Endodermal cell (in vitro differentiated cells): ENCODE data around the gene PIK3CA. TPM values are rescaled to one million over a fixed set of nuclear protein-coding genes. Genes with fewer than 3 reads are reported as not detected.

Source experiments
- DNase-seq: peaks from one replicate; pipeline ENCODE4 v3.0.0-alpha.2; 2017
- H3K27ac ChIP-seq: 2 replicates; pipeline ENCODE4 v1.5.1; 2013; ENCODE audit warnings: mild to moderate bottlenecking, low read depth, low read length, moderate library complexity
- H3K27me3 ChIP-seq: 2 replicates; pipeline ENCODE4 v1.6.1; 2013; ENCODE audit warnings: mild to moderate bottlenecking, low read length, moderate library complexity; ENCODE audit not compliant: insufficient read depth, control insufficient read depth, poor library complexity, severe bottlenecking
- H3K36me3 ChIP-seq: 2 replicates; pipeline ENCODE4 v1.7.0; 2013; ENCODE audit warnings: mild to moderate bottlenecking, low read length, moderate library complexity; ENCODE audit not compliant: control insufficient read depth, insufficient read depth
- H3K4me1 ChIP-seq: one replicate; pipeline ENCODE4 v1.7.0; 2013; ENCODE audit warnings: low read length; ENCODE audit not compliant: control insufficient read depth, insufficient read depth
- H3K4me3 ChIP-seq: 2 replicates; pipeline ENCODE4 v1.5.1; 2013; ENCODE audit warnings: mild to moderate bottlenecking, low read length, moderate library complexity
- H3K9ac ChIP-seq: 2 replicates; pipeline ENCODE4 v1.6.1; 2013; ENCODE audit warnings: mild to moderate bottlenecking, low read length, moderate library complexity; ENCODE audit not compliant: poor library complexity, severe bottlenecking; ENCODE audit errors: extremely low read depth
- H3K9me3 ChIP-seq: 2 replicates; pipeline ENCODE4 v1.6.1; 2013; ENCODE audit warnings: mild to moderate bottlenecking, low read length, moderate library complexity; ENCODE audit not compliant: control insufficient read depth
- H3K27ac Mint-ChIP-seq: 2 replicates; pipeline ENCODE4 v1.8.0; 2020; ENCODE audit warnings: mixed read lengths
- H3K27me3 Mint-ChIP-seq: 2 replicates; pipeline ENCODE4 v1.8.0; 2021; ENCODE audit warnings: mild to moderate bottlenecking, mixed read lengths; ENCODE audit not compliant: insufficient read depth
- H3K36me3 Mint-ChIP-seq: 2 replicates; pipeline ENCODE4 v1.8.0; 2020; ENCODE audit warnings: low read depth, mixed read lengths
- H3K4me1 Mint-ChIP-seq: 2 replicates; pipeline ENCODE4 v1.8.0; 2020; ENCODE audit warnings: mixed read lengths
- H3K4me3 Mint-ChIP-seq: 2 replicates; pipeline ENCODE4 v1.8.0; 2020; ENCODE audit warnings: mild to moderate bottlenecking, moderate library complexity, mixed read lengths
- H3K9me3 Mint-ChIP-seq: 2 replicates; pipeline ENCODE4 v1.8.0; 2020; ENCODE audit warnings: mild to moderate bottlenecking, mixed read lengths
- CTCF ChIP-seq: fragments of 200-600 bp; sonication (generic); conservative IDR thresholded peaks from 2 replicates; pipeline ENCODE4 v1.5.0; 2021; ENCODE audit warnings: antibody characterized with exemption, mild to moderate bottlenecking
- WGBS, 2 experiments: methylation state at CpG; one replicate each; pipeline versions ENCODE4 v1.1.5 to v1.1.7; 2013; ENCODE audit warnings: missing lambda C conversion rate in 2 of 2, mixed read lengths in 1 of 2; ENCODE audit not compliant: insufficient coverage in 1 of 2, insufficient read length in 1 of 2; 5-methylcytosine and 5-hydroxymethylcytosine counted together
- total RNA-seq, 2 donors: library from RNA; stranded (reverse); fragmentation: NEBNext Ultra II Directional in 1 of 2; extraction: Animal tissue kit (Norgen Biotek cat#: 25700) in 1 of 2; gene quantifications; 2 replicates in 1 of 2; 3 replicates in 1 of 2; pipeline ENCODE4 v1.2.1, GENCODE V29; 2021

PIK3CA gene
- total RNA-seq, 2 donors from 2014 or later = 21.1 to 22.2 TPM

GRCh38 chr3:179174316-179174715 is 26.2 kb downstream of the PIK3CA start:
- WGBS, 2 experiments = 95 to 100% methylated on average over 1 to 3 of the region's 3 CpGs
- no peak for TF ChIP-seq CTCF

GRCh38 chr3:179174898-179175297 is 26.7 kb downstream of the PIK3CA start:
- Histone ChIP-seq H3K4me1 (no peaks in the 10 kb centered on the region), H3K36me3 (no peaks in the 10 kb centered on the region), H3K27ac (no peak overlapping the region), H3K9ac (no peak overlapping the region), H3K4me3 (no peak overlapping the region), H3K9me3 (peaks cover 4% of the 10 kb centered on the region), H3K27me3 (no peaks in the 10 kb centered on the region)
- DNase-seq = no peak
- TF ChIP-seq CTCF = no peak
- Mint-ChIP-seq H3K4me3 (no peak overlapping the region), H3K27ac (no peak overlapping the region), H3K9me3 (peaks cover 14% of the 10 kb centered on the region), H3K36me3 (peaks cover 4% of the 10 kb centered on the region), H3K4me1 (peaks cover 20% of the 10 kb centered on the region), H3K27me3 (no peaks in the 10 kb centered on the region)
- WGBS, 2 experiments = 60% methylated on average over 1 of the region's 1 CpG; no CpG with 5 or more reads in 1 of the 2 experiments

More at GRCh38 chr3:179174316-179174715, 26.2 kb downstream of the PIK3CA start:
- H3K9me3 Mint-ChIP-seq = peaks cover 14% of the 10 kb centered on the region
- H3K27ac Mint-ChIP-seq = no peak overlapping the region
- Histone ChIP-seq H3K27ac (no peak overlapping the region), H3K36me3 (no peaks in the 10 kb centered on the region), H3K4me1 (no peaks in the 10 kb centered on the region), H3K27me3 (no peaks in the 10 kb centered on the region), H3K4me3 (no peak overlapping the region), H3K9ac (no peak overlapping the region), H3K9me3 (peaks cover 4% of the 10 kb centered on the region)
- H3K36me3 Mint-ChIP-seq = peaks cover 4% of the 10 kb centered on the region
- H3K4me1 Mint-ChIP-seq = peaks cover 20% of the 10 kb centered on the region
- H3K4me3 Mint-ChIP-seq = no peak overlapping the region
- H3K27me3 Mint-ChIP-seq = no peaks in the 10 kb centered on the region
- no peak for DNase-seq

GRCh38 chr3:179175358-179175757 is 27.2 kb downstream of the PIK3CA start:
- H3K4me1 ChIP-seq = no peaks in the 10 kb centered on the region
- Mint-ChIP-seq H3K9me3 (peaks cover 14% of the 10 kb centered on the region), H3K27me3 (no peaks in the 10 kb centered on the region), H3K27ac (peak overlapping the region; percentile 11), H3K36me3 (peaks cover 4% of the 10 kb centered on the region), H3K4me3 (no peak overlapping the region), H3K4me1 (peaks cover 20% of the 10 kb centered on the region)
- no peak for DNase-seq
- H3K9ac ChIP-seq = no peak overlapping the region
- 55 to 85% methylated on average over 3 of the region's 3 CpGs for WGBS, 2 experiments
- no peaks in the 10 kb centered on the region for H3K27me3 ChIP-seq
- H3K27ac ChIP-seq = no peak overlapping the region
- H3K9me3 ChIP-seq = peaks cover 4% of the 10 kb centered on the region
- TF ChIP-seq CTCF = no peak
- H3K4me3 ChIP-seq = no peak overlapping the region
- no peaks in the 10 kb centered on the region for H3K36me3 ChIP-seq
